ENCODE measurements around the gene PIGP.
"Not testable (repeated sequence)": the region's sequence is repeated elsewhere in the genome, so short reads cannot be mapped to it uniquely, and the experiment has no call there.

Gene PIGP

GRCh38 chr21:37045149-37045548, 27.7 kb downstream of the PIGP start:
- no peak for DNase-seq (ENCODE audit: low read depth in 2 of 3, low spot score in 1 of 3)

DNA sequence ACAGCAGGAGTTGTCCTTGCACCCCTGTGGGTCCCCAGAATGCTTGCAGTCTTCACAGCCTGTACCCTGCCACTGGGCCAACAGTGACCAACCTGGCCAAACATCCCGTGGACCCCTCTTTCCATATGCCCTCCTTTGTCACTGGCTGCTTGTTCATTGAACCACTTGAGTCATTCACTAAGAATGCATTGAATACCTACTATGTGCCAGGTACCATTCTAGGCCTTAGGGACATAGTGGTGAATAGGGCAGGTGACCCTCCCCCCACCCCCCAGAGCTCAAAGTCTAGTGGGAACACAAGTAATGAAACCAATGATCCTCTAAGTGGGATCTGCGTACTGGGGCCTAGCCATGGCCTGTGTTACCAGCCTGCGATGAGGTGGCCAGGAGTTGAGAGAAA, 28.2 kb downstream of the PIGP start:
- no peak for DNase-seq (ENCODE audit: low read depth in 2 of 3, low spot score in 1 of 3)

- DNase-seq (ENCODE audit: low read depth in 2 of 3, low spot score in 1 of 3) = no peak
Observed at GRCh38 chr21:37043818-37044217, 29.1 kb downstream of the PIGP start.

GRCh38 chr21:37041706-37042271, 31.1 kb downstream of the PIGP start:
- DNase-seq (ENCODE audit: low read depth in 2 of 3, low spot score in 1 of 3) = no peak

DNA sequence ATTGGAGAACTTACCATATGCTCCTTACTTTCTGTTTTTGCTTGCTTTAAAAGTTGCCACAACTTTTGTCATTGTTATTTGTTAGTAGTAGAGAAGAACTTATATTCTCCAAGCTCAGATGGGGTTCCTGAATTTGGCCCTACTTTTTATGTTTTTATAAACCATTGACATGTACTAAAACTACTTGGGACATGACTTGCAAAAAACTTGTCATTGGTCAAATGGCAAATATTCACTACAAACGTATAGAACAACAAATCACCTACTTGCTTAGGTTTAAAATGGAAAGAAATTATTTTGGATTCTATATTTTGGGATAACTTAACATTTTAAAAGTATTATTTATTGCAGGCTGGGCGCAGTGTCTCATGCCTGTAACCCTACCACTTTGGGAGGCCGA, 32.7 kb downstream of the PIGP start:
- no peak for DNase-seq (ENCODE audit: low read depth in 2 of 3, low spot score in 1 of 3)

GRCh38 chr21:37039411-37040075, 33.3 kb downstream of the PIGP start:
- DNase-seq (ENCODE audit: low read depth in 2 of 3, low spot score in 1 of 3) = no peak

DNA sequence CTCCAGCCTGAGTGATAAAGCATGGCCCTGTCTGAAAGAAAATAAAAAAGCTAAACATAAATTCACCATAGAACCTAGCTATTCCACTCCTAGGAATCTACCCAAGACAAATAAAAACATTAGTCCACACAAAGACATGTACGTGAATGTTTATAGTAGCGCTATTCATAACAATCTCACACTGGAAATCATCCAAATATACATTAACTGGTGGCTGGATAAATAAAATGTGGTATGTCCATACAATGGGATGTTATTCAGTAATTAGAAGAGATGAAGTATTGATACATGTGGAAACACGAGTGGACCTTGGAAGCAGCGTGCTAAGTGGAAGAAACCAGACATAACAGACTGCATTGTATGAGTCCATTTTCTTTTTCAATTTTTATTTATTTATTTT, 36.7 kb downstream of the PIGP start:
- DNase-seq (ENCODE audit: low read depth in 2 of 3, low spot score in 1 of 3) = no peak

GRCh38 chr21:37034394-37034793, 38.5 kb downstream of the PIGP start:
- not testable (repeated sequence) for DNase-seq (ENCODE audit: low read depth in 2 of 3, low spot score in 1 of 3)

DNA sequence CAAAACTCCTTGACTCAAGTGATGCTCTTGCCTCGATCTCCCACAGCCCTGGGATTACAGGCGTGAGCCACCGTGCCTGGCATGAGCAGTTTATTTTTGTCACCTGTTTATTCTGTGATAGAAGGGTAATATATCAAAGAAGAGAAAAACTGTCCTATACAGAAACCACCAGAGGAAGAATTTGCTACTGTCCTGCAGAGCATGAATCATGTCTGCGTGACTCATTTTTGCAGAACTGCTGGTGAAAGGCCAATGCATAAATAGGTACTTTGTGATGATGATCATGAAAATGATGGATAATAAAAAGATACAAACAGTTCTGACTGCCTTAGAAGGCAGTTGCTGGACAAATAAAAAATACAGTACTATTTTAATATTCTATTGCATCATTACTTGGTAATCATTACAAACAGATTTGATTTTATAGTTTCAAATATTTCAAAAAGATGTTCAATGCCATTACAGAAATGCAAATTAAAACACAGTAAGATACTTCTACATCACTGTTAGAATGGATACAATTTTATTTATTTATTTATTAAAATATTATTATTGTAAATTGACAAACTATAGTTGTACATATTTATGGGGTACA, 39.9 kb downstream of the PIGP start:
- DNase-seq (ENCODE audit: low read depth in 2 of 3, low spot score in 1 of 3) = no peak

DNA sequence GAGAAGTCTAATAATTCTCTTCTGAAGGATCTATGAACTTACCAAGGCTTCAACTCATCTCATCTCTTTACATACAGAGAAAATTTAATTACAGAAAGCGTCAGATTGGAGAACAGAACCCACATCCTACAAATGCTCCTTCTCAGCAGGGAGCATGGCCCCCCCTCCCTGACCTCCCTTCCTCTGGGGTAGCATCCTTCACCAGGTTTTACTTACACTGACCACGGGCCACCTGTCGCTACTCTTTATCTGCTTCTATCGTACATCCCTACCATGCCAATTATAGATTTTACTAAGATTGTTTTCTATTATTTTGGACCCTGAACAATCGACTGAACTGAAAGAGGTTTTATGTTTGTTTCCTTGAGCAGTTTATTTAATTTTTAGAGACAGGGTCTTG, 40.6 kb downstream of the PIGP start:
- no peak for DNase-seq (ENCODE audit: low read depth in 2 of 3, low spot score in 1 of 3)

DNA sequence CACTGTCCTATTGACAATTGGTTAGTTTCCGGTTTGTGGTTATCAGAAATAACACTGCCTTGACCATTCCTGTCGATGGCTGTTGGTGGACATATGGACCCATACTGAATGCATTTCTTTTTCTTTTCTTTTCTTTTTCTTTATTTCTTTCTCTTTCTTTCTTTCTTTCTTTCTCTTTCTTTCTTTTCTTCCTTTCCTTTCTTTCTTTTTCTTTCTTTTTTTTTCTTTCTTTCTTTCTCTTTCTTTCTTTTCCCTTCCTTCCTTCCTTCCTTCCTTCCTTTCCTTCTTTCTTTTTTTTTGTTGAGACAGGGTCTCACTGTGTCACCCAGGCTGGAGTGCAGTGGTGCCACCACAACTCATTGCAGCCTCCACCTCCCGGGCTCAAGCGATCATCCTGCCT, 42.0 kb downstream of the PIGP start:
- DNase-seq (ENCODE audit: low read depth in 2 of 3, low spot score in 1 of 3) = no peak

DNA sequence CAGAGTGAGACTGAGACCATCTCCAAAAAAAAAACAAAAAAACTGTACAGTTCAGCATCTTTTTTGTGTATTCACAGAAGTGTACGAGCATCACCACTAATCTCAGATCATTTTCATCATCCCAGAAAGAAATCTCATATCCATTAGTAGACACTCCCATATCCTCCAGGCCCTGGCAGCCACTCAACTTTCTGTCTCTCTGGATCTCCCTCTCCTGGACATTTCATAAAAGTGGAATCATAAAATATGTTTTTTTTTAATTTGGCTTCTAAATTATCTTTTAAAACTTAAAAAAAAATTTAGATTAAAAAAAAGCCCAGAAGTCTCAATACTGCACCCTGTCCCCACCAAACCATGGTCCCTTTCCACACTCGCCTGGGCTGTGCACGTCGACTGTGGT, 44.3 kb downstream of the PIGP start:
- no peak for DNase-seq (ENCODE audit: low read depth in 2 of 3, low spot score in 1 of 3)

- no peak for DNase-seq (ENCODE audit: low read depth in 2 of 3, low spot score in 1 of 3)
Observed at GRCh38 chr21:37026499-37026898, 46.4 kb downstream of the PIGP start.

DNA sequence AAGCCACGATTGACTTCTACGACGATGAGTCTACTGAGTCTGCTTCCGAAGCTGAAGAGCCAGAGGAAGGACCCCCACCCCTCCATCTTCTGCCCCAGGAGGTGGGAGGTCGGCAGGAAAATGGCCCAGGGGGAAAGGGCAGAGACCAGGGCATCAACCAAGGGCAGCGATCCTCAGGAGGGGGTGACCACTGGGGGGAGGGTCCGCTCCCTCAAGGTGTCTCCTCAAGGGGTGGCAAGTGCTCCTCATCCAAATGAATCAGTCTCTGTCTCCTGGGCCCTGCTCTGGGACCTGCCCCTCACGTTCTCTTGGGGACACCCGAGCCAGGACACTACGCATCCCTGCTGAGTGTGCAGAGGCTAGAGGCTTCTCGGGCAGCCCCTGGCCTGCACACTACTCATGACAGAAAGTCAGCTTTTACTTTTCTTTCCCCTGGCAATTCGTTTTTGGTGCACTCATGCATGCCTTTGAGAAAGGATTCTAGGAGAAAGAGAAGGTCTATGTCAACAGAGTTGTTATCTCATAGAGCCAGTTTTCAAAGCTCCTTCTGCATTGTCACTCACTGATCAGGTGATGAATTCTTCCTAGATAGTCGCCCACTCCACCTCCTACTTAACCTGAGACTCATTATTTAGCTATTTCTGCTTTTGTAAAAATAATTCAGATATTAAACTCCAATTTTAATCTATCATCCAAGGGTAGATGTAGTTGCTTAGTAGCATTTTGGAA, 54.8 kb downstream of the PIGP start:
- DNase-seq (ENCODE audit: low read depth in 2 of 3, low spot score in 1 of 3) = no peak

All from stimulated activated CD4-positive, alpha-beta T cell treated with anti-CD3 and anti-CD28 coated beads, Interleukin-12 subunit alpha, Interleukin-12 subunit beta, amount 100 ng/mL, for 48 hours (primary cell).